Left forelimb (tissue), 1 donor: ENCODE results near the gene DNAH14.
"Not testable (repeated sequence)": the region's sequence is repeated elsewhere in the genome, so short reads cannot be mapped to it uniquely, and the experiment has no call there.

Experiments used
- DNase-seq: peaks from one replicate; pipeline ENCODE4 v3.0.0-alpha.2; 2018; ENCODE audit warnings: low spot score

Gene DNAH14

GRCh38 chr1:224921354-224921753 lies 8.1 kb upstream of the DNAH14 start:
- no peak for DNase-seq

GRCh38 chr1:224922404-224923164 lies 6.9 kb upstream of the DNAH14 start:
- no peak for DNase-seq

GRCh38 chr1:224923726-224924125 lies 5.7 kb upstream of the DNAH14 start:
- DNase-seq: no peak

GRCh38 chr1:224927631-224928030 lies 1.8 kb upstream of the DNAH14 start:
- DNase-seq: not testable (repeated sequence)

- DNase-seq: no peak
These were observed 569 bp upstream of the DNAH14 start for GRCh38 chr1:224928906-224929305.

- no peak for DNase-seq
These were observed 2.1 kb downstream of the DNAH14 start for GRCh38 chr1:224931605-224932004.

- DNase-seq: no peak
These were observed 3.3 kb downstream of the DNAH14 start for GRCh38 chr1:224932607-224933249.

- DNase-seq: no peak
These were observed 4.1 kb downstream of the DNAH14 start for GRCh38 chr1:224933584-224933983.

GRCh38 chr1:224938652-224939051 lies 9.2 kb downstream of the DNAH14 start:
- no peak for DNase-seq

- no peak for DNase-seq
These were observed 10.5 kb downstream of the DNAH14 start for GRCh38 chr1:224939844-224940425.

GRCh38 chr1:224940735-224941134 lies 11.3 kb downstream of the DNAH14 start:
- DNase-seq: not testable (repeated sequence)

- not testable (repeated sequence) for DNase-seq
These were observed 16.3 kb downstream of the DNAH14 start for GRCh38 chr1:224945651-224946348.

- not testable (repeated sequence) for DNase-seq
These were observed 16.8 kb downstream of the DNAH14 start for GRCh38 chr1:224946349-224946691.

GRCh38 chr1:224957696-224958095 lies 28.2 kb downstream of the DNAH14 start:
- DNase-seq: no peak

- no peak for DNase-seq
These were observed 29.0 kb downstream of the DNAH14 start for GRCh38 chr1:224958490-224958889.

GRCh38 chr1:224959115-224959514 lies 29.6 kb downstream of the DNAH14 start:
- no peak for DNase-seq

- DNase-seq: no peak
These were observed 30.2 kb downstream of the DNAH14 start for GRCh38 chr1:224959656-224960055.

GRCh38 chr1:224980181-224980580 lies 50.7 kb downstream of the DNAH14 start:
- no peak for DNase-seq

- not testable (repeated sequence) for DNase-seq
These were observed 52.5 kb downstream of the DNAH14 start for GRCh38 chr1:224981922-224982354.

GRCh38 chr1:224988042-224988441 lies 58.6 kb downstream of the DNAH14 start:
- no peak for DNase-seq

GRCh38 chr1:224989615-224990014 lies 60.1 kb downstream of the DNAH14 start:
- no peak for DNase-seq

GRCh38 chr1:224991550-224991949 lies 62.1 kb downstream of the DNAH14 start:
- DNase-seq: not testable (repeated sequence)

GRCh38 chr1:224995602-224996001 lies 66.1 kb downstream of the DNAH14 start:
- DNase-seq: no peak
